SK-N-SH treated with all-trans-retinoic acid at 6 μM for 48 hours (cell line): ENCODE results near the gene SNAPC4.

Experiments used
- ARNTL ChIP-seq: fragments of 450-650 bp; formaldehyde crosslinking; IDR thresholded peaks from 2 replicates; pipeline ENCODE4 v1.5.0; 2020; ENCODE audit warnings: low read depth, mild to moderate bottlenecking, moderate library complexity, borderline replicate concordance
- BACH2 ChIP-seq: fragments of 250-450 bp; sonication (Bioruptor Pico); IDR thresholded peaks from 2 replicates; pipeline ENCODE4 v1.9.0; 2021; ENCODE audit warnings: mild to moderate bottlenecking, borderline replicate concordance
- CSDC2 ChIP-seq: fragments of 250-450 bp; sonication (Bioruptor Pico); IDR thresholded peaks from 2 replicates; pipeline ENCODE4 v1.5.0; 2020; ENCODE audit warnings: mild to moderate bottlenecking, moderate library complexity
- OSR1 ChIP-seq: fragments of 250-450 bp; sonication (Bioruptor Pico); IDR thresholded peaks from 2 replicates; pipeline ENCODE4 v1.8.0; 2022; ENCODE audit warnings: moderate library complexity, mild to moderate bottlenecking, inconsistent platforms
- PATZ1 ChIP-seq: fragments of 250-450 bp; sonication (Bioruptor Pico); IDR thresholded peaks from 2 replicates; pipeline ENCODE4 v1.8.0; 2020; ENCODE audit warnings: mild to moderate bottlenecking, moderate library complexity, borderline replicate concordance
- POU6F1 ChIP-seq: fragments of 250-450 bp; sonication (Bioruptor Pico); IDR thresholded peaks from 2 replicates; pipeline ENCODE4 v1.8.0; 2021; ENCODE audit warnings: low read depth, mild to moderate bottlenecking, moderate library complexity, borderline replicate concordance
- RARB ChIP-seq: fragments of 250-450 bp; sonication (Bioruptor Pico); IDR thresholded peaks from 2 replicates; pipeline ENCODE4 v1.8.0; 2021; ENCODE audit warnings: mild to moderate bottlenecking, moderate library complexity
- TCF4 ChIP-seq: fragments of 250-450 bp; sonication (Bioruptor Pico); IDR thresholded peaks from 2 replicates; pipeline ENCODE4 v1.8.0; 2021; ENCODE audit warnings: mild to moderate bottlenecking, moderate library complexity, borderline replicate concordance
- TOX ChIP-seq: fragments of 250-450 bp; sonication (Bioruptor Pico); IDR thresholded peaks from 2 replicates; pipeline ENCODE4 v1.8.0; 2021; ENCODE audit warnings: mild to moderate bottlenecking, moderate library complexity, borderline replicate concordance
- ZFP30 ChIP-seq: fragments of 450-650 bp; formaldehyde crosslinking; IDR thresholded peaks from 2 replicates; pipeline ENCODE4 v1.5.0; 2022; ENCODE audit warnings: mild to moderate bottlenecking, moderate library complexity
- ZNF565 ChIP-seq: fragments of 450-650 bp; formaldehyde crosslinking; conservative IDR thresholded peaks from 2 replicates; pipeline ENCODE4 v1.5.0; 2020; ENCODE audit warnings: low read depth, mild to moderate bottlenecking, moderate library complexity
- ZNF70 ChIP-seq: fragments of 450-650 bp; formaldehyde crosslinking; IDR thresholded peaks from 2 replicates; pipeline ENCODE4 v1.5.0; 2020; ENCODE audit warnings: mild to moderate bottlenecking, moderate library complexity

GRCh38 chr9:136379003-136379287, 21.0 kb downstream of the SNAPC4 start:
- no peak for TF ChIP-seq PATZ1 (CRISPR knock-in tag)
- no peak for TF ChIP-seq TOX (CRISPR knock-in tag)
- no peak for TF ChIP-seq CSDC2 (CRISPR knock-in tag)
- TF ChIP-seq ZFP30, result no peak
- TF ChIP-seq ARNTL (CRISPR knock-in tag), result no peak
- TF ChIP-seq POU6F1 (CRISPR knock-in tag), result no peak
- no peak for TF ChIP-seq RARB (CRISPR knock-in tag)
- no peak for TF ChIP-seq ZNF565 (CRISPR knock-in tag)
- TF ChIP-seq TCF4 (CRISPR knock-in tag), result no peak
- no peak for TF ChIP-seq ZNF70 (CRISPR knock-in tag)
- TF ChIP-seq OSR1, result no peak
- TF ChIP-seq BACH2 (CRISPR knock-in tag), result no peak
